ENCODE results near the gene KDM5A. TPM values are rescaled to one million over a fixed set of nuclear protein-coding genes. Genes with fewer than 3 reads are reported as not detected.
A peak's percentile ranks its signal among the peaks of the same experiment; 100 is the strongest.

KDM5A gene
- polyA plus RNA-seq, 1 of the 3 experiments (the other 2 are of a cell fraction): 6.2 TPM

DNA sequence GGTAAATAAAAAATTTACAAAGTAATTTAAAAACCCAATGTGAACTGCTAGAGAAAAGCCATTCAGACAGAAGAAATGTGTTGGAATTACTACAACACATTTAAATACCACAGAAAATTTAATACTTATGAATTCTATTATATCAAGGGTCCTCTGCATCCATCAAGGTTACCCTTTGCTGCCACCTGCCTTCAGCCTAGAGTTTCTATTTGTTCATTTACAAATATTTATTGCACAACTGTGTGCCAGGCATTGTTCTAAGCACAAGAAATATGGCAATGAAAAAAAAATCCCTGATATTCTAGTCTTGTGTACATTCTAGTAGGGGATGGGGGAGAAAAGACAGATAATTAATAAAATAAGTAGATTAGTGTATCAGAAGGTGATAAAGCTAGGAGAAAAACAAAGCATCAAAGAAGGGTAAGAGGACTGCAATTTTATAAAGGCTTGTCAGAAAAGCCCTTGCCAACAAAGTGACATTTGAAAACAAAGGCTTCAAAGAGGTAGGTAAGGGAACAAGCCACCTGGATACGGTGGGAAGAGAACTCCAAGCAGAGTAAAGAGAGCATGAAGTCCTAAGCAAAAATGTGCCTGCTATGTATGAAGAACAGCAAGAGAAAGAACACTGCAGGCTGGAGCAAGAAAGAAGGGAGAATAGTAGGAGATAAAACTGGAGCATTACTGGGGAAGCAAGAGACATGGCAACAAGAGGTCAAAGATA is 67.4 kb downstream of the KDM5A start:
- Histone ChIP-seq H3K9me2 (no peaks in the 10 kb centered on the region), H3K4me3 (ENCODE audit: low read depth in 2 of 2, low read length in 1 of 2) (no peak overlapping the region), H3K4me2 (no peak overlapping the region), H3K27ac (ENCODE audit: low read depth in 2 of 2, low read length in 1 of 2) (no peak overlapping the region), H2AFZ (ENCODE audit: low read depth) (no peak overlapping the region), H3K9ac (no peak overlapping the region), H3K27me3 (ENCODE audit: insufficient read depth) (no peaks in the 10 kb centered on the region), H3K79me2 (ENCODE audit: insufficient read depth) (0 out of 2 replicates have a peak, but pooled peaks cover 4% of the 10 kb centered on the region), H3K4me1 (ENCODE audit: control insufficient read depth in 1 of 2, insufficient read depth in 2 of 2, low read depth in 1 of 2, low read length in 1 of 2) (no peaks in the 10 kb centered on the region), H3K36me3 (replicated peaks in 1 of 2; ENCODE audit: control insufficient read depth in 1 of 2, insufficient read depth in 2 of 2, low read length in 1 of 2) (peaks cover 80 to 90% of the 10 kb centered on the region in 2 experiments), H4K20me1 (ENCODE audit: insufficient read depth) (no peaks in the 10 kb centered on the region), H3F3A (replicated peaks; ENCODE audit: insufficient read depth) (no peaks in the 10 kb centered on the region), H3K9me3 (no peaks in the 10 kb centered on the region)
- CTCF ChIA-PET: interaction anchor here (0.5 kb wide), 1 partner anchor 13 kb away, joined by 4 read pairs; no protein-coding TSS in a partner anchor
- no peak for DNase-seq
- WGBS (ENCODE audit: low lambda C conversion rate): 92% methylated on average over 1 of the region's 1 CpG
- TF ChIP-seq JUND (IDR thresholded peaks at IDR 0.05) (no peak), POLR2AphosphoS5 (IDR thresholded peaks at IDR 0.05; ENCODE audit: low read depth, low read length) (no peak), RAD21 (IDR thresholded peaks at IDR 0.05; ENCODE audit: low read length) (peak; percentile 49)
- TF ChIP-seq, protein P1, sequence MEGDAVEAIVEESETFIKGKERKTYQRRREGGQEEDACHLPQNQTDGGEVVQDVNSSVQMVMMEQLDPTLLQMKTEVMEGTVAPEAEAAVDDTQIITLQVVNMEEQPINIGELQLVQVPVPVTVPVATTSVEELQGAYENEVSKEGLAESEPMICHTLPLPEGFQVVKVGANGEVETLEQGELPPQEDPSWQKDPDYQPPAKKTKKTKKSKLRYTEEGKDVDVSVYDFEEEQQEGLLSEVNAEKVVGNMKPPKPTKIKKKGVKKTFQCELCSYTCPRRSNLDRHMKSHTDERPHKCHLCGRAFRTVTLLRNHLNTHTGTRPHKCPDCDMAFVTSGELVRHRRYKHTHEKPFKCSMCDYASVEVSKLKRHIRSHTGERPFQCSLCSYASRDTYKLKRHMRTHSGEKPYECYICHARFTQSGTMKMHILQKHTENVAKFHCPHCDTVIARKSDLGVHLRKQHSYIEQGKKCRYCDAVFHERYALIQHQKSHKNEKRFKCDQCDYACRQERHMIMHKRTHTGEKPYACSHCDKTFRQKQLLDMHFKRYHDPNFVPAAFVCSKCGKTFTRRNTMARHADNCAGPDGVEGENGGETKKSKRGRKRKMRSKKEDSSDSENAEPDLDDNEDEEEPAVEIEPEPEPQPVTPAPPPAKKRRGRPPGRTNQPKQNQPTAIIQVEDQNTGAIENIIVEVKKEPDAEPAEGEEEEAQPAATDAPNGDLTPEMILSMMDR (IDR thresholded peaks at IDR 0.05): peak; percentile 25; the same call in 1 of the 2 replicates
- POLR2A ChIA-PET: no interaction called here

DNA sequence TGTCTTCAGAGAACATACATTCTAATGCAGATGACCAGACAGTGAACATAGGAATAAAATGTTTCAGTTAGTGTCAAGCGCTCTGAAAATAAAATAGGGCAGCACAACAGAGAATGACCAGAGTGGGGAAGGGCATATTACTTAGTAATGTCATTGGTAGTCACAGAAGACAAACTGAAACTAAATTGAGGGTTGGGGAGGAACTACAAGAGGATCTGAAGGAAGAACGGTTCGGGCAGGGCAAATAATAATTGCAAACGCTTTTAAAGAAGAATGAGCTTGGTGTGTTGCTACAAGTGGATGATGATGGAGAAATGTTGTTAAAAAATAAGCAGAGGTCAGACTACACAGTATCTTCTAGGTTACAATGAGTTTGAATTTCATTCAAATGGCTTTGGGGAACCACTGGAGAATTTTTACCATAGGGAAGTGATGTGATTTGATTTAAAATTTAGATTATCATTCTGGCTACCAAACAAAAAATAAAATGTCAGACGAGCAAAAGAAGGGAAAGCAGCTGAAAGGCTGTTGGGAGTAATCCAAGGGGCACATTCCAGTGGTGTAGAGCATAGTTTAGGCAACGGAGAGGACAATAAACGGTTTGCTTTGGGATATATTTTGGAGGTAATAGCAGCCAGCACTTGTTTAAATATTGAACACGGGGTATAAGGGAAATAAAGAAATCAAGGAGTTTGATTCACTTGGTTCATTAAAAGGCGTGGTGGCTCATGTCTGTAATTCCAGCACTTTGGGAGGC is 70.2 kb downstream of the KDM5A start:
- no peak for DNase-seq
- TF ChIP-seq TCF12 (IDR thresholded peaks at IDR 0.05) (no peak), GATA2 (CRISPR knock-in tag; IDR thresholded peaks at IDR 0.05) (no peak), TEAD4 (IDR thresholded peaks at IDR 0.05; ENCODE audit: borderline replicate concordance, insufficient read depth) (no peak)
- CTCF ChIA-PET: interaction anchor here (0.6 to 1.0 kb wide), 2 partner anchors 12 to 70 kb away, joined by 3 to 4 read pairs; partner anchors contain the start of gene KDM5A

DNA sequence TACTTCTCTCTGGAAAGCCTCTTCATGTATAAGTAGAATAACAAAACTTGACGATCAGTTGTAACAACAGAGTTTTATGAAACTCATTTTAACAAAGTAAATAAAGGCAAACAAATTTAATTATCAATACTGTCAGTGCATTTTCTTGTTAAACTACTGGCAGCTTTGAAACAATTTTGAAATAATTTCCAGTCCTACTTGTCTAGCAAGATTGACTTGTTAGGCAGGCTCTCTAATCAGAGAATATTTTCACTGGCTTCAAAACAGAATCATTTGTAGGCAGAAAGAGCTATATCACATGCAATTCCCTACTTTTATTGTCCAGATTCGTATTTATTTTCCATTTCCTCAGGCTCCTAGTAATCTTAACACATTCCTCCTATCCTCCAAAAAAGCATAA is 80.6 kb downstream of the KDM5A start:
- H3K9me2 ChIP-seq: no peaks in the 10 kb centered on the region
- H3F3A ChIP-seq (replicated peaks; ENCODE audit: insufficient read depth): no peaks in the 10 kb centered on the region
- H3K4me2 ChIP-seq: no peak overlapping the region
- H3K9ac ChIP-seq: no peak overlapping the region
- no peak for TF ChIP-seq RFX5 (IDR thresholded peaks at IDR 0.05; ENCODE audit: low read length)
- no peak for TF ChIP-seq GABPA (IDR thresholded peaks at IDR 0.05; ENCODE audit: low read depth)
- no peak for TF ChIP-seq FOXM1 (IDR thresholded peaks at IDR 0.05; ENCODE audit: low read depth)
- TF ChIP-seq POLR2AphosphoS5 (IDR thresholded peaks at IDR 0.05; ENCODE audit: low read depth, low read length): no peak
- TF ChIP-seq, protein P2, sequence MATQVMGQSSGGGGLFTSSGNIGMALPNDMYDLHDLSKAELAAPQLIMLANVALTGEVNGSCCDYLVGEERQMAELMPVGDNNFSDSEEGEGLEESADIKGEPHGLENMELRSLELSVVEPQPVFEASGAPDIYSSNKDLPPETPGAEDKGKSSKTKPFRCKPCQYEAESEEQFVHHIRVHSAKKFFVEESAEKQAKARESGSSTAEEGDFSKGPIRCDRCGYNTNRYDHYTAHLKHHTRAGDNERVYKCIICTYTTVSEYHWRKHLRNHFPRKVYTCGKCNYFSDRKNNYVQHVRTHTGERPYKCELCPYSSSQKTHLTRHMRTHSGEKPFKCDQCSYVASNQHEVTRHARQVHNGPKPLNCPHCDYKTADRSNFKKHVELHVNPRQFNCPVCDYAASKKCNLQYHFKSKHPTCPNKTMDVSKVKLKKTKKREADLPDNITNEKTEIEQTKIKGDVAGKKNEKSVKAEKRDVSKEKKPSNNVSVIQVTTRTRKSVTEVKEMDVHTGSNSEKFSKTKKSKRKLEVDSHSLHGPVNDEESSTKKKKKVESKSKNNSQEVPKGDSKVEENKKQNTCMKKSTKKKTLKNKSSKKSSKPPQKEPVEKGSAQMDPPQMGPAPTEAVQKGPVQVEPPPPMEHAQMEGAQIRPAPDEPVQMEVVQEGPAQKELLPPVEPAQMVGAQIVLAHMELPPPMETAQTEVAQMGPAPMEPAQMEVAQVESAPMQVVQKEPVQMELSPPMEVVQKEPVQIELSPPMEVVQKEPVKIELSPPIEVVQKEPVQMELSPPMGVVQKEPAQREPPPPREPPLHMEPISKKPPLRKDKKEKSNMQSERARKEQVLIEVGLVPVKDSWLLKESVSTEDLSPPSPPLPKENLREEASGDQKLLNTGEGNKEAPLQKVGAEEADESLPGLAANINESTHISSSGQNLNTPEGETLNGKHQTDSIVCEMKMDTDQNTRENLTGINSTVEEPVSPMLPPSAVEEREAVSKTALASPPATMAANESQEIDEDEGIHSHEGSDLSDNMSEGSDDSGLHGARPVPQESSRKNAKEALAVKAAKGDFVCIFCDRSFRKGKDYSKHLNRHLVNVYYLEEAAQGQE (IDR thresholded peaks at IDR 0.05; ENCODE audit: low read depth, low read length): no peak
- TF ChIP-seq FOXJ3 (CRISPR knock-in tag; IDR thresholded peaks at IDR 0.05): no peak
- peaks cover 12% of the 10 kb centered on the region; the same call in 1 of the 2 replicates for H3K79me2 ChIP-seq (ENCODE audit: insufficient read depth)
- DNase-seq: no peak
- no peaks in the 10 kb centered on the region for H3K27me3 ChIP-seq (ENCODE audit: insufficient read depth)
- H3K4me3 ChIP-seq (ENCODE audit: low read depth in 2 of 2, low read length in 1 of 2): no peak overlapping the region
- peaks cover 88 to 98% of the 10 kb centered on the region in 2 experiments for H3K36me3 ChIP-seq (replicated peaks in 1 of 2; ENCODE audit: control insufficient read depth in 1 of 2, insufficient read depth in 2 of 2, low read length in 1 of 2)
- 0 out of 2 replicates have a peak, but pooled peaks cover 4% of the 10 kb centered on the region for H4K20me1 ChIP-seq (ENCODE audit: insufficient read depth)
- no peaks in the 10 kb centered on the region for H3K9me3 ChIP-seq
- no peak overlapping the region for H3K27ac ChIP-seq (ENCODE audit: low read depth in 2 of 2, low read length in 1 of 2)
- ChIA-PET POLR2A (no interaction called here), CTCF (interaction anchor here (1.0 kb wide), 2 partner anchors 14 to 17 kb away, joined by 3 to 4 read pairs; no protein-coding TSS in a partner anchor)
- H2AFZ ChIP-seq (ENCODE audit: low read depth): no peak overlapping the region
- WGBS (ENCODE audit: low lambda C conversion rate): 90% methylated on average over 2 of the region's 2 CpGs
- no peaks in the 10 kb centered on the region for H3K4me1 ChIP-seq (ENCODE audit: control insufficient read depth in 1 of 2, insufficient read depth in 2 of 2, low read depth in 1 of 2, low read length in 1 of 2)

More for the DNA sequence above, 70.2 kb downstream of the KDM5A start:
- Histone ChIP-seq H3K9me3 (no peaks in the 10 kb centered on the region), H3K27ac (ENCODE audit: low read depth in 2 of 2, low read length in 1 of 2) (no peak overlapping the region), H3K9ac (no peak overlapping the region), H3K27me3 (ENCODE audit: insufficient read depth) (no peaks in the 10 kb centered on the region), H3K9me2 (no peaks in the 10 kb centered on the region), H3F3A (replicated peaks; ENCODE audit: insufficient read depth) (no peaks in the 10 kb centered on the region), H3K4me3 (ENCODE audit: low read depth in 2 of 2, low read length in 1 of 2) (no peak overlapping the region), H2AFZ (ENCODE audit: low read depth) (no peak overlapping the region), H3K4me2 (no peak overlapping the region), H3K4me1 (ENCODE audit: control insufficient read depth in 1 of 2, insufficient read depth in 2 of 2, low read depth in 1 of 2, low read length in 1 of 2) (no peaks in the 10 kb centered on the region), H3K36me3 (replicated peaks in 1 of 2; ENCODE audit: control insufficient read depth in 1 of 2, insufficient read depth in 2 of 2, low read length in 1 of 2) (peaks cover 86 to 94% of the 10 kb centered on the region in 2 experiments), H3K79me2 (ENCODE audit: insufficient read depth) (no peaks in the 10 kb centered on the region), H4K20me1 (ENCODE audit: insufficient read depth) (no peaks in the 10 kb centered on the region)
- 89% methylated on average over 9 of the region's 9 CpGs for WGBS (ENCODE audit: low lambda C conversion rate)
- POLR2A ChIA-PET: no interaction called here
